GM23338 (cell line): ENCODE results near the gene FBXO15. TPM values are rescaled to one million over a fixed set of nuclear protein-coding genes. Genes with fewer than 3 reads are reported as not detected.

ENCODE experiments used
- ATAC-seq: fragments of 200-7000 bp; cut with Tn5 transposase; 3 replicates; pipeline ENCODE4 v1.9.1; 2020
- DNase-seq: peaks from one replicate; pipeline ENCODE4 v3.0.0-alpha.2; 2015; ENCODE audit warnings: low spot score
- H2AFZ ChIP-seq: fragments of 200-600 bp; sonication (generic); 2 replicates; pipeline ENCODE4 v1.8.0; 2016; ENCODE audit warnings: antibody characterized with exemption, mild to moderate bottlenecking, moderate library complexity
- H3F3A ChIP-seq: fragments of 200-600 bp; sonication (generic); replicated peaks from 2 replicates; pipeline ENCODE4 v1.8.0; 2017; ENCODE audit warnings: antibody characterized with exemption, mixed run types, low read depth
- H3K27ac ChIP-seq: fragments of 200-600 bp; sonication (generic); 2 replicates; pipeline ENCODE4 v1.6.1; 2016; ENCODE audit warnings: low read depth
- H3K27me3 ChIP-seq: fragments of 200-600 bp; sonication (generic); 2 replicates; pipeline ENCODE4 v1.8.0; 2016; ENCODE audit warnings: mild to moderate bottlenecking, mixed run types, moderate library complexity; ENCODE audit not compliant: insufficient read depth
- H3K36me3 ChIP-seq: fragments of 200-600 bp; sonication (generic); 2 replicates; pipeline ENCODE4 v1.8.0; 2016; ENCODE audit warnings: mild to moderate bottlenecking; ENCODE audit not compliant: insufficient read depth
- H3K4me1 ChIP-seq: fragments of 200-600 bp; sonication (generic); 2 replicates; pipeline ENCODE4 v1.8.0; 2016; ENCODE audit warnings: mild to moderate bottlenecking, moderate library complexity; ENCODE audit not compliant: insufficient read depth
- H3K4me2 ChIP-seq: fragments of 200-600 bp; sonication (generic); 2 replicates; pipeline ENCODE4 v1.7.1; 2017; ENCODE audit warnings: mixed run types
- H3K4me3 ChIP-seq: fragments of 200-600 bp; sonication (generic); 2 replicates; pipeline ENCODE4 v1.6.1; 2016; ENCODE audit warnings: mixed run types
- H3K79me2 ChIP-seq: fragments of 200-600 bp; sonication (generic); replicated peaks from 2 replicates; pipeline ENCODE4 v1.8.0; 2017; ENCODE audit warnings: mild to moderate bottlenecking; ENCODE audit not compliant: insufficient read depth
- H3K9me2 ChIP-seq: fragments of 200-600 bp; sonication (generic); 2 replicates; pipeline ENCODE4 v1.8.0; 2017; ENCODE audit not compliant: insufficient read depth
- H4K20me1 ChIP-seq: fragments of 200-600 bp; sonication (generic); replicated peaks from 2 replicates; pipeline ENCODE4 v1.8.0; 2017; ENCODE audit warnings: mild to moderate bottlenecking; ENCODE audit not compliant: insufficient read depth
- H3K27ac Mint-ChIP-seq: 2 replicates; pipeline ENCODE4 v1.8.0; 2020; ENCODE audit warnings: inconsistent platforms, mild to moderate bottlenecking, moderate library complexity, mixed read lengths
- H3K27me3 Mint-ChIP-seq: 3 replicates; pipeline ENCODE4 v1.8.0; 2022; ENCODE audit warnings: low read depth, mild to moderate bottlenecking, moderate library complexity, mixed read lengths, inconsistent platforms; ENCODE audit not compliant: insufficient read depth, poor library complexity
- H3K36me3 Mint-ChIP-seq: 3 replicates; pipeline ENCODE4 v1.8.0; 2021; ENCODE audit warnings: low read depth, mild to moderate bottlenecking, inconsistent platforms, moderate library complexity, mixed read lengths
- H3K4me1 Mint-ChIP-seq: 3 replicates; pipeline ENCODE4 v1.8.0; 2020; ENCODE audit warnings: mild to moderate bottlenecking, inconsistent platforms, mixed read lengths
- H3K4me3 Mint-ChIP-seq: 3 replicates; pipeline ENCODE4 v1.8.0; 2021; ENCODE audit warnings: moderate library complexity, mild to moderate bottlenecking, inconsistent platforms, mixed read lengths
- H3K9me3 Mint-ChIP-seq: 3 replicates; pipeline ENCODE4 v1.8.0; 2020; ENCODE audit warnings: moderate library complexity, mild to moderate bottlenecking, inconsistent platforms, mixed read lengths
- CREB1 ChIP-seq: fragments of 250-450 bp; sonication (Bioruptor Pico); IDR thresholded peaks from 2 replicates; pipeline ENCODE4 v1.5.0; 2020; ENCODE audit warnings: low read depth, mild to moderate bottlenecking, moderate library complexity
- EZH2 ChIP-seq: fragments of 200-600 bp; sonication (generic); IDR thresholded peaks from one replicate; pipeline ENCODE4 v1.8.0; 2017; ENCODE audit warnings: antibody characterized with exemption, mild to moderate bottlenecking, low read depth; ENCODE audit not compliant: unreplicated experiment
- EZH2phosphoT487 ChIP-seq: fragments of 200-600 bp; sonication (generic); IDR thresholded peaks from one replicate; pipeline ENCODE4 v1.8.1; 2018; ENCODE audit warnings: antibody characterized with exemption; ENCODE audit not compliant: unreplicated experiment
- JUNB ChIP-seq: IDR thresholded peaks from one replicate; pipeline ENCODE4 v1.6.1; 2016; ENCODE audit warnings: antibody characterized with exemption; ENCODE audit not compliant: unreplicated experiment
- NANOG ChIP-seq: IDR thresholded peaks from 2 replicates; pipeline ENCODE4 v1.6.1; 2016; ENCODE audit warnings: antibody characterized with exemption, borderline replicate concordance
- POLR2AphosphoS5 ChIP-seq: IDR thresholded peaks from 2 replicates; pipeline ENCODE4 v1.6.1; 2016; ENCODE audit warnings: antibody characterized with exemption, low read depth
- STAT1 ChIP-seq: IDR thresholded peaks from one replicate; pipeline ENCODE4 v1.6.1; 2016; ENCODE audit warnings: antibody characterized with exemption; ENCODE audit not compliant: unreplicated experiment
- ZNF114 ChIP-seq: fragments of 250-450 bp; sonication (Bioruptor Pico); IDR thresholded peaks from 2 replicates; pipeline ENCODE4 v1.5.0; 2020; ENCODE audit warnings: mild to moderate bottlenecking, moderate library complexity
- ZNF331 ChIP-seq: fragments of 250-450 bp; sonication (Bioruptor Pico); IDR thresholded peaks from 2 replicates; pipeline ENCODE4 v1.5.0; 2020; ENCODE audit warnings: low read depth, mild to moderate bottlenecking, moderate library complexity
- polyA plus RNA-seq: library from polyadenylated mRNA; unstranded; fragments of >200 nt; fragmentation: Nextera tagmentation; extraction: Ambion mirVana; gene quantifications from 2 replicates; pipeline ENCODE4 v1.2.1, GENCODE V29; 2016
- total RNA-seq: library from RNA; depleted of rRNA; stranded (reverse); fragments of >200 nt; shearing (Covaris generic); gene quantifications from 2 replicates; pipeline ENCODE4 v1.2.3, GENCODE V29; 2014
- TF ChIP-seq, protein P1 (sequence below), 2 experiments: fragments of 200-600 bp in 1 of 2; sonication (generic) in 1 of 2; conservative IDR thresholded peaks; 2 replicates each; pipeline versions ENCODE4 v1.5.1 to v1.6.1; 2016 to 2017; ENCODE audit warnings: antibody characterized with exemption in 2 of 2, low read depth in 2 of 2, mild to moderate bottlenecking in 2 of 2, moderate library complexity in 1 of 2
- TF ChIP-seq, protein P2 (sequence below): IDR thresholded peaks from one replicate; pipeline ENCODE4 v1.6.1; 2018; ENCODE audit warnings: antibody characterized with exemption; ENCODE audit not compliant: unreplicated experiment
- TF ChIP-seq, protein P3 (sequence below): IDR thresholded peaks from 2 replicates; pipeline ENCODE4 v1.6.1; 2016; ENCODE audit warnings: antibody characterized with exemption
- TF ChIP-seq, protein P4 (sequence below): fragments of 250-450 bp; sonication (Bioruptor Pico); IDR thresholded peaks from 2 replicates; pipeline ENCODE4 v1.5.0; 2020; ENCODE audit warnings: mild to moderate bottlenecking, moderate library complexity

FBXO15 gene
- total and polyA plus RNA-seq, 2 experiments from 2014 or later, result 0.21 to 0.53 TPM

DNA sequence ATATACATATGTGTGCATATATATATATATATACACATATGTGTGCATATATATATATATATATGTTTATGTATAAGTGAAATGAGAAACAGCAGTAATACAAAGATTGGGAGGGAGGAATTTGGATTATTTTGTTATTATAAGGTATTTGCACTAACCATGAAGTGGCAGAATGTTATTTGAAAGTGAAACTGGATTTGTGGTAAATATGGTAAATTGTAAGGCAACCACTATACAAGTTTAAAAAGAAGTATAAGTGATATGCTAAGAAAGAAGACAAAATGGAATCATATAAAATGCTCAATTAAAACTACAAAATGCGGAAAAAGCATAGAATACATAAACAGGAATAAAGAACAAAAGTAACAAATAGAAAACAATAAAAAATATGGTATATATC lies 37.5 kb downstream of the FBXO15 start:
- Histone ChIP-seq H2AFZ (no peak overlapping the region), H3K9me2 (no peaks in the 10 kb centered on the region), H3F3A (no peaks in the 10 kb centered on the region), H4K20me1 (no peaks in the 10 kb centered on the region), H3K4me1 (peaks cover 13% of the 10 kb centered on the region), H3K27me3 (no peaks in the 10 kb centered on the region), H3K27ac (no peak overlapping the region), H3K4me3 (no peak overlapping the region), H3K36me3 (peaks cover 6% of the 10 kb centered on the region; the same call in 1 of the 2 replicates), H3K79me2 (no peaks in the 10 kb centered on the region), H3K4me2 (no peak overlapping the region)
- H3K4me1 Mint-ChIP-seq, result peaks cover 17% of the 10 kb centered on the region
- no peak overlapping the region for H3K4me3 Mint-ChIP-seq
- H3K9me3 Mint-ChIP-seq, result peaks cover 26% of the 10 kb centered on the region; the same call in 2 of the 3 replicates
- H3K27me3 Mint-ChIP-seq, result no peaks in the 10 kb centered on the region
- peaks cover 7% of the 10 kb centered on the region; the same call in 2 of the 3 replicates for H3K36me3 Mint-ChIP-seq
- no peak for DNase-seq
- H3K27ac Mint-ChIP-seq, result no peak overlapping the region
- TF ChIP-seq NANOG (no peak), CREB1 (CRISPR knock-in tag) (no peak), STAT1 (no peak), EZH2phosphoT487 (no peak), POLR2AphosphoS5 (no peak), JUNB (no peak), EZH2 (no peak), ZNF114 (no peak), ZNF331 (CRISPR knock-in tag) (no peak)
- TF ChIP-seq, protein P1, sequence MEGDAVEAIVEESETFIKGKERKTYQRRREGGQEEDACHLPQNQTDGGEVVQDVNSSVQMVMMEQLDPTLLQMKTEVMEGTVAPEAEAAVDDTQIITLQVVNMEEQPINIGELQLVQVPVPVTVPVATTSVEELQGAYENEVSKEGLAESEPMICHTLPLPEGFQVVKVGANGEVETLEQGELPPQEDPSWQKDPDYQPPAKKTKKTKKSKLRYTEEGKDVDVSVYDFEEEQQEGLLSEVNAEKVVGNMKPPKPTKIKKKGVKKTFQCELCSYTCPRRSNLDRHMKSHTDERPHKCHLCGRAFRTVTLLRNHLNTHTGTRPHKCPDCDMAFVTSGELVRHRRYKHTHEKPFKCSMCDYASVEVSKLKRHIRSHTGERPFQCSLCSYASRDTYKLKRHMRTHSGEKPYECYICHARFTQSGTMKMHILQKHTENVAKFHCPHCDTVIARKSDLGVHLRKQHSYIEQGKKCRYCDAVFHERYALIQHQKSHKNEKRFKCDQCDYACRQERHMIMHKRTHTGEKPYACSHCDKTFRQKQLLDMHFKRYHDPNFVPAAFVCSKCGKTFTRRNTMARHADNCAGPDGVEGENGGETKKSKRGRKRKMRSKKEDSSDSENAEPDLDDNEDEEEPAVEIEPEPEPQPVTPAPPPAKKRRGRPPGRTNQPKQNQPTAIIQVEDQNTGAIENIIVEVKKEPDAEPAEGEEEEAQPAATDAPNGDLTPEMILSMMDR (conservative IDR thresholded peaks at IDR 0.05; ENCODE audit: low read depth in 2 of 2), result no peak
- TF ChIP-seq, protein P2, sequence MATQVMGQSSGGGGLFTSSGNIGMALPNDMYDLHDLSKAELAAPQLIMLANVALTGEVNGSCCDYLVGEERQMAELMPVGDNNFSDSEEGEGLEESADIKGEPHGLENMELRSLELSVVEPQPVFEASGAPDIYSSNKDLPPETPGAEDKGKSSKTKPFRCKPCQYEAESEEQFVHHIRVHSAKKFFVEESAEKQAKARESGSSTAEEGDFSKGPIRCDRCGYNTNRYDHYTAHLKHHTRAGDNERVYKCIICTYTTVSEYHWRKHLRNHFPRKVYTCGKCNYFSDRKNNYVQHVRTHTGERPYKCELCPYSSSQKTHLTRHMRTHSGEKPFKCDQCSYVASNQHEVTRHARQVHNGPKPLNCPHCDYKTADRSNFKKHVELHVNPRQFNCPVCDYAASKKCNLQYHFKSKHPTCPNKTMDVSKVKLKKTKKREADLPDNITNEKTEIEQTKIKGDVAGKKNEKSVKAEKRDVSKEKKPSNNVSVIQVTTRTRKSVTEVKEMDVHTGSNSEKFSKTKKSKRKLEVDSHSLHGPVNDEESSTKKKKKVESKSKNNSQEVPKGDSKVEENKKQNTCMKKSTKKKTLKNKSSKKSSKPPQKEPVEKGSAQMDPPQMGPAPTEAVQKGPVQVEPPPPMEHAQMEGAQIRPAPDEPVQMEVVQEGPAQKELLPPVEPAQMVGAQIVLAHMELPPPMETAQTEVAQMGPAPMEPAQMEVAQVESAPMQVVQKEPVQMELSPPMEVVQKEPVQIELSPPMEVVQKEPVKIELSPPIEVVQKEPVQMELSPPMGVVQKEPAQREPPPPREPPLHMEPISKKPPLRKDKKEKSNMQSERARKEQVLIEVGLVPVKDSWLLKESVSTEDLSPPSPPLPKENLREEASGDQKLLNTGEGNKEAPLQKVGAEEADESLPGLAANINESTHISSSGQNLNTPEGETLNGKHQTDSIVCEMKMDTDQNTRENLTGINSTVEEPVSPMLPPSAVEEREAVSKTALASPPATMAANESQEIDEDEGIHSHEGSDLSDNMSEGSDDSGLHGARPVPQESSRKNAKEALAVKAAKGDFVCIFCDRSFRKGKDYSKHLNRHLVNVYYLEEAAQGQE, result no peak
- TF ChIP-seq, protein P3, sequence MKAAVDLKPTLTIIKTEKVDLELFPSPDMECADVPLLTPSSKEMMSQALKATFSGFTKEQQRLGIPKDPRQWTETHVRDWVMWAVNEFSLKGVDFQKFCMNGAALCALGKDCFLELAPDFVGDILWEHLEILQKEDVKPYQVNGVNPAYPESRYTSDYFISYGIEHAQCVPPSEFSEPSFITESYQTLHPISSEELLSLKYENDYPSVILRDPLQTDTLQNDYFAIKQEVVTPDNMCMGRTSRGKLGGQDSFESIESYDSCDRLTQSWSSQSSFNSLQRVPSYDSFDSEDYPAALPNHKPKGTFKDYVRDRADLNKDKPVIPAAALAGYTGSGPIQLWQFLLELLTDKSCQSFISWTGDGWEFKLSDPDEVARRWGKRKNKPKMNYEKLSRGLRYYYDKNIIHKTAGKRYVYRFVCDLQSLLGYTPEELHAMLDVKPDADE, result no peak
- TF ChIP-seq, protein P4, sequence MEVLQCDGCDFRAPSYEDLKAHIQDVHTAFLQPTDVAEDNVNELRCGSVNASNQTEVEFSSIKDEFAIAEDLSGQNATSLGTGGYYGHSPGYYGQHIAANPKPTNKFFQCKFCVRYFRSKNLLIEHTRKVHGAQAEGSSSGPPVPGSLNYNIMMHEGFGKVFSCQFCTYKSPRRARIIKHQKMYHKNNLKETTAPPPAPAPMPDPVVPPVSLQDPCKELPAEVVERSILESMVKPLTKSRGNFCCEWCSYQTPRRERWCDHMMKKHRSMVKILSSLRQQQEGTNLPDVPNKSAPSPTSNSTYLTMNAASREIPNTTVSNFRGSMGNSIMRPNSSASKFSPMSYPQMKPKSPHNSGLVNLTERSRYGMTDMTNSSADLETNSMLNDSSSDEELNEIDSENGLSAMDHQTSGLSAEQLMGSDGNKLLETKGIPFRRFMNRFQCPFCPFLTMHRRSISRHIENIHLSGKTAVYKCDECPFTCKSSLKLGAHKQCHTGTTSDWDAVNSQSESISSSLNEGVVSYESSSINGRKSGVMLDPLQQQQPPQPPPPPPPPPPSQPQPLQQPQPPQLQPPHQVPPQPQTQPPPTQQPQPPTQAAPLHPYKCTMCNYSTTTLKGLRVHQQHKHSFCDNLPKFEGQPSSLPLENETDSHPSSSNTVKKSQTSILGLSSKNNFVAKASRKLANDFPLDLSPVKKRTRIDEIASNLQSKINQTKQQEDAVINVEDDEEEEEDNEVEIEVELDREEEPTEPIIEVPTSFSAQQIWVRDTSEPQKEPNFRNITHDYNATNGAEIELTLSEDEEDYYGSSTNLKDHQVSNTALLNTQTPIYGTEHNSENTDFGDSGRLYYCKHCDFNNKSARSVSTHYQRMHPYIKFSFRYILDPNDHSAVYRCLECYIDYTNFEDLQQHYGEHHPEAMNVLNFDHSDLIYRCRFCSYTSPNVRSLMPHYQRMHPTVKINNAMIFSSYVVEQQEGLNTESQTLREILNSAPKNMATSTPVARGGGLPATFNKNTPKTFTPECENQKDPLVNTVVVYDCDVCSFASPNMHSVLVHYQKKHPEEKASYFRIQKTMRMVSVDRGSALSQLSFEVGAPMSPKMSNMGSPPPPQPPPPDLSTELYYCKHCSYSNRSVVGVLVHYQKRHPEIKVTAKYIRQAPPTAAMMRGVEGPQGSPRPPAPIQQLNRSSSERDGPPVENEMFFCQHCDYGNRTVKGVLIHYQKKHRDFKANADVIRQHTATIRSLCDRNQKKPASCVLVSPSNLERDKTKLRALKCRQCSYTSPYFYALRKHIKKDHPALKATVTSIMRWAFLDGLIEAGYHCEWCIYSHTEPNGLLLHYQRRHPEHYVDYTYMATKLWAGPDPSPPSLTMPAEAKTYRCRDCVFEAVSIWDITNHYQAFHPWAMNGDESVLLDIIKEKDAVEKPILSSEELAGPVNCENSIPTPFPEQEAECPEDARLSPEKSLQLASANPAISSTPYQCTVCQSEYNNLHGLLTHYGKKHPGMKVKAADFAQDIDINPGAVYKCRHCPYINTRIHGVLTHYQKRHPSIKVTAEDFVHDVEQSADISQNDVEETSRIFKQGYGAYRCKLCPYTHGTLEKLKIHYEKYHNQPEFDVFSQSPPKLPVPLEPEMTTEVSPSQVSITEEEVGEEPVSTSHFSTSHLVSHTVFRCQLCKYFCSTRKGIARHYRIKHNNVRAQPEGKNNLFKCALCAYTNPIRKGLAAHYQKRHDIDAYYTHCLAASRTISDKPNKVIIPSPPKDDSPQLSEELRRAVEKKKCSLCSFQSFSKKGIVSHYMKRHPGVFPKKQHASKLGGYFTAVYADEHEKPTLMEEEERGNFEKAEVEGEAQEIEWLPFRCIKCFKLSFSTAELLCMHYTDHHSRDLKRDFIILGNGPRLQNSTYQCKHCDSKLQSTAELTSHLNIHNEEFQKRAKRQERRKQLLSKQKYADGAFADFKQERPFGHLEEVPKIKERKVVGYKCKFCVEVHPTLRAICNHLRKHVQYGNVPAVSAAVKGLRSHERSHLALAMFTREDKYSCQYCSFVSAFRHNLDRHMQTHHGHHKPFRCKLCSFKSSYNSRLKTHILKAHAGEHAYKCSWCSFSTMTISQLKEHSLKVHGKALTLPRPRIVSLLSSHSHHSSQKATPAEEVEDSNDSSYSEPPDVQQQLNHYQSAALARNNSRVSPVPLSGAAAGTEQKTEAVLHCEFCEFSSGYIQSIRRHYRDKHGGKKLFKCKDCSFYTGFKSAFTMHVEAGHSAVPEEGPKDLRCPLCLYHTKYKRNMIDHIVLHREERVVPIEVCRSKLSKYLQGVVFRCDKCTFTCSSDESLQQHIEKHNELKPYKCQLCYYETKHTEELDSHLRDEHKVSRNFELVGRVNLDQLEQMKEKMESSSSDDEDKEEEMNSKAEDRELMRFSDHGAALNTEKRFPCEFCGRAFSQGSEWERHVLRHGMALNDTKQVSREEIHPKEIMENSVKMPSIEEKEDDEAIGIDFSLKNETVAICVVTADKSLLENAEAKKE, result no peak
- ATAC-seq, result no peak
